SKM-1 (cell line): ENCODE measurements around the gene VKORC1.
"Not testable (repeated sequence)": the region's sequence is repeated elsewhere in the genome, so short reads cannot be mapped to it uniquely, and the experiment has no call there.

ENCODE experiments used
- DNase-seq: peaks from one replicate; lab custom pipeline; 2025; ENCODE audit not compliant: unreplicated experiment; lab: John Stamatoyannopoulos, UW

Gene VKORC1

DNA sequence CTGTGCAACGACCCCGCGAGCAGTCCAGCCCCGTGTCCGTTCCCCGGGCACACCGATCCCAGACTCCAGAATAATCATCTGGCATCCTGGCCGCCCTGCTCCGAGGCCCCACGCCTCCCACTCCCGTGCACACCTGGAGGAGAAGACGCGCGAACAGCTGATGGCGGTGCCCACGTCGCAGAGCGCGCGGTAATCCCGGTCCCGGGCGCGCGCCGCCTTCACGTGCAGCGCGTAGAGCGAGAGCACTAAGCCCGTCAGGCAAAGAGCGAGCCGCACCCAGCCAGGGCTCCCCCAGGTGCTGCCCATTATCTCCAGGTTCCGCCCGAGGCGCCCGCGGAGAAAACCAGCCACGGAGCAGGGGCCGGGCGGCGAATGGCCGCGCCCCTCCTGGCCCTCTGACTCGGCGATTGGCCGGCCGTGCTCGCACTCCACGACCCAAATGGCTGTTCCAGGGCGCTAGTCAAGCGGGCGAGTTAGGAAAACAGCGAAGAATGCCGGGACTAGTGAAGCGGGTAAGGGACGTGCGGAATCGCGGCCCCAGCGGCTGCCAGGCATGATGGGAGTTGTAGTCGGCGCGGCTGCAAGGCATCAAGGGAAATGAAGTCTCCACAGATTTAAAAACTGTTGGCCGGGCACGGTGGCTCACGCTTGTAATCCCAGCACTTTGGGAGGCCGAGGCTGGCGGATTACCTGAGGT, at the start of gene VKORC1:
Gene VKORC1 (minus strand): TSS at position 374 of the 697 bp plus-strand sequence. CDS start 68 bp downstream, at position 306.
- DNase-seq, result peak; percentile 98

DNA sequence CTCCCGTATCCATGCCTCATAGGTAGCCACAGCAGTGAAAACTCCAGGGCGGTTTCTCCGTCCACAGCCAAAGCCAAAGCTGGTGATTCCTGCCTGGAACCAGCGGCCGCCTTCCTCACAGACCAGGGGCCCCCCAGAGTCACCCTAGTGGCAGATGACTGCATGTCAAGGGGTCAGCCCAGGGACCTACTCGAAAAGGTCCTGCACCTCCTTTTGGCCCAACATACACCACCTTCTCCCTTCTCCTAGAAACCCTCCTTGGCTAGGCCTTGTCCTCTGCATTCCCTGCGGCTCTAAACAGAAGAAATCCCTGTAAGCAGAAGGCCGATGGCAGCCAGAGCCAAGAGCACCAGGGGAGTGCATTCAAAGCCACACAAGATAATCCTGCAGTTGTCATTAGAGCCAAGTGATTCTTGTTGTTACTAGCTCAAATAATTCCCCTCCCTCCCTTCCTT, 49.1 kb upstream of the VKORC1 start:
- no peak for DNase-seq

DNA sequence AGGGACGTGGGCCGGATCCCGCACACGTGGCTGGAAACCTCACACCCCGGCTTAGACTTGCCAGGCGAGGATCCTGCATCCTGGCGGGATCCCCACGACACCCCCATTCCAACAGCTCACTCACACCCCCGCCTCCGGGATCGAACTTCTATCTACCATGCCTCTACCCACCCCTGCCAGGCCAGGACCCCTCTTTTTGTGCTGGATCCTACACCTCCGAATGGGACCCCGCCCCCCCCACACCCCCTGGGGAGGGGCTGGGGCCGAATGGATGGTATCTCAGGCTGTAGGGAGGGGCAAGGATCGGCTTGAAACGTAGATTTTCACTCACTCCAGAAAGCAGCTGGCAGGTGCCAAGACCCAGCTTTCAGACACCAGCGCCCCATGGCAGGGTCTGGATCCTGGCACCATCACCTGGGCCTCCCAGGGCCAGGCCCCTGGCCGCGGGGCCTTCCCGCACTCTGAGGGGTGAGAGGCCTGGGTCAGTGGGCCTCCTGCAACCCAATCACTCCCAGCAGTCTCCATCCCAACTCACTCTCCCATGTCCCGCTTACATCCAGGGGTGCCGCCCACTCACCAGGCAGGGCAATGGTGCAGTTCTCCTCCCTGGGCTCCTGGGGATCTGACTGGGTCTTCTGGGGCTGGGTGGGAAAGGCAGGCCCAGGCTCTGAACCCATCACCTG, 48.6 kb upstream of the VKORC1 start:
- DNase-seq, result no peak

DNA sequence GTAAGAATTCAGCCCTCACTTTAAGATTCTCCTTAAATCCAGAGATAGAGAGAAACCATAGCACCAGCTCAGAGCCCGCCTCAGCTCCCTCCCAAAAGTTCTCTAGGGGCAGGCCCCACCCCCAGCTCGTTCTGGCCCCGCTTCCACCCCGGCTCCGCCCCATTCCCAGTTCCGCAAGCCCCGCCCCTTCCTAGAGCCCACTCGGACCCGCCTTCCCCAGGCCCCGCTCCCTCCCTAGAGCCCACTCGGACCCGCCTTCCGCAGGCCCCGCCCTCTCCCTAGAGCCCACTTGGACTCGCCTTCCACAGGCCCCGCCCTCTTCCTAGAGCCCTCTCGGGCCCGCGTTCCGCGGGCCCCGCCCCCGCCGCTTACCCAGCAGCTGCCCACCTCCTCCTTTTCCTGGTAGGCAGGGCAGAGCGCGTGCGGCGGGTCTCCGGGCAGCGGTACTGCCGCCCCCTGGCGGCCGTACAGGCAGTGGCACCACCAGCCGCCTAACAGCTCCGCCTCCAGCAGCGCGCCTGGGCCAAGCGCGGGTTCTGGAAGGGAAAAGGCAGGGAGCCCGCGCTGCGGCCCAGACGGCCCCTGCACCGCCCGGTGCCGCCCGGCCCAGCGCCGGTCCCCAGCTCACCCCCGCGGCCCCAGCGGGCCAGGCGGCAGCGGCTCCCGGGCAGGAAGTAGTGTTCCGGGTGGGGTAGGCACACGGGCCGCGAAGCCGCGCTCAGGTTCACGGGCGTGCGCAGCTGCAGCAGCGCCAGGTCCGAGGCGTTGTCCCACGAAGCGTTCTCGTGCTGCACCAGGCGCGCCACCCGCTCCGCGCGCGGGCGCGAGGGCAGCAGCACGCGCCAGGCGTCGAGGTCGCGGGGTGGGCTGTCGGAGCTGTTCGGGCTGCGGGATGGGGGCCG, 47.8 kb upstream of the VKORC1 start:
- DNase-seq, result peak; percentile 100

DNA sequence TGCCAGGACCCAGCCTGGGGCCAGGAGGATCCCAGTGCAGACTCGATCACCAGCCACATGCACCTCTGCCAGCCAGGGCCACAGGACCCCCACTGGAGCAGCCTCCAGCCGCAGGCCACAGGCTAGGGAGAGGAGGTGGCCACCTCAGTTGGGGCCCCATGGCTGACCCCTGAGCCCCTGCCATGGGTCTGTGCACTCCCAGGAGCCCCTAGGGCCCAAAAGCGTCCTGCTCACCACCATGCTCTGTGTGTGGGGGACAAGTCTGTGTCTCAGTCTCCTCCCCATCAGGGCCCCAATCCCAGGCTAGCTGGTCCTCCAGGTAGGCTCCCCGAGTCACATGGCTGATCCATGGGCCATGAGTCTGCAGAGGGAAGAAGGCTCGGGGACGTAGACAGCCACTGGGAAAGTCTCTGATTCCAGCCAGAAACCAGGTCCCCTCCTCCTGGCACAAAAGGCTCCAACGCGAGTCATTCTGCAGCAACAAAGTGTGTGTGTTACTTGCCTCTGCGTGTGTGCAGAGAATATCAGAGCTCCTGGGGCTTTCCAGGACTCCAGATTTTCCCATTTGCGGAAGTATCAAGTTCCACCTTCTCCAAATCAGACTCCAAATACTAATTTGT, 47.0 kb upstream of the VKORC1 start:
- no peak for DNase-seq

DNA sequence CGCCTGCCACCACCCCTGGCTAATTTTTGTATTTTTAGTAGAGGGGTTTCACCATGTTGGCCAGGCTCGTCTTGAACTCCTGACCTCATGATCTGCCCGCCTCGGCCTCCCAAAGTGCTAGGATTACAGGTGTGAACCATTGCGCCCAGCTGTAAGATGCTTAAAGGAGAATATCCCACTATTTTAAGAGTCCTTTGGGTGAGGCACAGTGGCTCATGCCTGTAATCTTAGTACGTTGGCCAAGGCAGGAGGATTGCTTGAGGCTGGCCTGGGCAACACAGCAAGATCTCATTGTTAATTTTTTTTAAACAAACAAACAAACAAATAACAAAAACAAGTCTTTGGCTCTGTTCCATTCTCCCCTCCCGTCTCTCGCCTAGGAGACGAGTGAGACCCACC, 46.5 kb upstream of the VKORC1 start:
- not testable (repeated sequence) for DNase-seq

DNA sequence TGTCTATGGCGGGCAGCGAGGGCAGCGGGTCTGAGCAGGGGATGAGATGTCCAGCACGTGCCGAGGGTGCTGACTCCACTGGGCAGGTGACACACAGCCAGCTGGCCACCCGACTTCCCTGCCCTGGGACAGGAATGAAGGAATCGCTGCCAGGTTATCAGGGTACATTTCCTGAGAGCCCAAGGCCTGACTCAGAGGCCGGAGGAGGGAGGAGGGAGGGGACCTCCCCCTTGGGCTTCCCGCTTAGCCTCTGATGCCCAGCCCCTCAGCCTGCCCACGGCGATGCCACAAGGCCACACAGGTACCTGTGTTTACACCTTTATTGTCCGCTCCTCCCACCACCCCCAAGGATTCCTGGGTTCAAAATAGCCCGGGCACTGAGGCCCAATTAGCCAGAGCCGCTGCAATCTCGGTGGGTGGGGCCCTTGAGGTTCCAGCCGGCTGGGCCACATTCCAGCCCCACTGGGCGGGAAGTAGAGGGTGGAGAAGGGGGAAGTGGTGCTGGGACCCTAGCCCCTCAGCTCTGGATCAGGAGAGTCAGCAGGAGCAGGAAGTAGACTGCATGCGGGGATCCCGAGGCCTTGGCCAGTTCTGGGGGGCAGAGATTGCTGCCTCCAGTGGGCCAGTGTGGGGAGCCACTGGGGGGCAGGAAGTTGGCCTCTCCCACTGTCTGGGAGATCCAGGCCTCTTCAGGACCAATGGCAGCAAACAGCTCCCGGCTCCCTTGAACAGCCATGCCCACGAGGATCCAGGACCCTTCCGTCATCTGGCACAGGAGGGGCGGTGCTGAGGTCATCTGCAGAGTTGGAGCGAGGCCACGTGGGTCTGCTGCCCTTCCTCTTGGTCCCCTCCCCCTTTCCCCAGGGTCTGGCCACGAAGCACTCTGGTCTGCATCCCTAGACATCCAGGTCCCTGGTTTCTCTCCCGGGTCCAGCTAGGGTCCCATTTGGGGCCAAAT, 44.3 kb upstream of the VKORC1 start:
- DNase-seq, result no peak

DNA sequence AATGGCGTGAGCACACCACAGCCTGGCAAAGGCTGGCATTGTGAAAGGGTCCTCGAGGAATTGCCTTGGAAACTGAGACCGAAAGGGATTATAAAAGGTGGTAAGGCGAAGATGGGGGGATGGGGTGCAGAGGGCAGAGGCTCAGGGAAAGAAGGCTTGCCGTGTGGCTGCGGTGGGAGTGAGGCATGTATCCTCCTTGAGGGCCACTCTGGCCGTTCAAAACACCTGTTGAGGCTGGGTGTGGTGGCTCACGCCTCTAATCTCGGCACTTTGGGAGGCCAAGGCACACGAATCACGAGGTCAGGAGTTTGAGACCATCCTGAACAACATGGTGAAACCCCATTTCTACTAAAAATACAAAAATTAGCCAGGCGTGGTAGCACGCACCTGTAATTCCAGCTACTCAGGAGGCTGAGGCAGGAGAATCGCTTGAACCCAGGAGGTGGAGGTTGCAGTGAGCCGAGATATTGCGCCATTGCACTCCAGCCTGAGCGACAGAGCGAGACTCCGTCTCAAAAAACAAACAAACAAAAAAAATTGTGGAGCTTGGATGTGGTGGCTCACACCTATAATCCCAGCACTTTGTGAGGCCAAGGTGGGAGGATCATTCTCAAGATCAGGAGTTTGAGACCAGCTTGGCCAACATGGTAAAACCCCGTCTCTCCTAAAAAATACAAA, 42.4 kb upstream of the VKORC1 start:
- DNase-seq, result not testable (repeated sequence)

DNA sequence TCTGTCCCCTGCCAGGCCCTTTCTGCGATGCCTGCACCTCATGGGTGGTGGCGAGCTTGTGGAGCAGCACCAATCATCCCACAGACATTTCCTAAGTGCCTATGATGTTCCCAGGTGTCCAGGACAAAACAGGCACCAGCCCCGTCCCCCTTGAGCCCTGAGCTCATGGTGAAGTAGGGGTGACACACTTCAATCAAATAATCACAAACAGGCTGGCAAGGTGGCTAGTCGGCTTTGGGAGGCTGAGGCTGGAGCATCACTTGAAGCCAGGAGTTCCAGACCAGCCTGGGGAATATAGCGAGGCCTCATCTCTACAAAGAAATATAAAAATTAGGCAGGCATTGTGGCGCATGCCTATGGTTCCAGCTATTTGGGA, 41.7 kb upstream of the VKORC1 start:
- no peak for DNase-seq

DNA sequence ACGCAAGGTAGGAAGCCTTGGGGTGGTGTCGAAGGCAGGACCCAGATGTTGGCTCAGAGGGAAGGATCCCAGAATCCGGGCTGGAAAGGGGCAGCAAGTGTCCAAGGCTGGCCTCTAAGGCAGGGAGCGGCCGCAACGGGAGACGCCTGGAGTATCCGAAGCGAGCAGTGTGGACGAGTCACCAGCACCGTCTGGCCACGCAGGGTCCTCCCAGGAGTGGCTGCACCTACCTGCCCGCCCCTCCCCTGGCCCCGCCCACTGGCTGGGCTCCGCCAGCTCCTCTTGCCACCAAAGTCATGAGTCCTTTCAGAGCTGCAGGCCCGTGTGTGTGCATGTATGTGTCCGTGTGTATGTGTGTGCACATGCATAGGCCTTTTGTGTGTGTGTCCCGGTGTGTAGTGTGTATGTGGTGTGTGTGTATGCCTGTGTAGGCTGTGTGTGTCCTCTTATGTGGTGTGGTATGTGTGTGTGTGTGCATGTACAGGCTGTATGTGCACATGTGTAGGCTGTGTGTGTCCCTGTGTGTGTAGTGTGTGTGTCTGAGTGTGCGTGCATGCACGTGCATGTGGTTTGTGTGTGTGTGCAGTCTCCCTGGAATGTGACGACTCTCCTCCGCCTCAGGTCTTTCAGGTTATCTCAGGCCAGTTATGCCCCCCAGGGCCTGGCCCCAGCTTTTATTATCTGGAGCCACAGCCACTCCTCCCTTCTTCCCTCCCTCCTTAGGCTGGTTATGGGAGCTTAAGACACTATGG, 41.1 kb upstream of the VKORC1 start, which contains the start of gene PRSS8:
Gene PRSS8 (minus strand): TSS at position 193 of the 752 bp plus-strand sequence. CDS start 229 bp downstream, outside the sequence.
- DNase-seq, result no peak

DNA sequence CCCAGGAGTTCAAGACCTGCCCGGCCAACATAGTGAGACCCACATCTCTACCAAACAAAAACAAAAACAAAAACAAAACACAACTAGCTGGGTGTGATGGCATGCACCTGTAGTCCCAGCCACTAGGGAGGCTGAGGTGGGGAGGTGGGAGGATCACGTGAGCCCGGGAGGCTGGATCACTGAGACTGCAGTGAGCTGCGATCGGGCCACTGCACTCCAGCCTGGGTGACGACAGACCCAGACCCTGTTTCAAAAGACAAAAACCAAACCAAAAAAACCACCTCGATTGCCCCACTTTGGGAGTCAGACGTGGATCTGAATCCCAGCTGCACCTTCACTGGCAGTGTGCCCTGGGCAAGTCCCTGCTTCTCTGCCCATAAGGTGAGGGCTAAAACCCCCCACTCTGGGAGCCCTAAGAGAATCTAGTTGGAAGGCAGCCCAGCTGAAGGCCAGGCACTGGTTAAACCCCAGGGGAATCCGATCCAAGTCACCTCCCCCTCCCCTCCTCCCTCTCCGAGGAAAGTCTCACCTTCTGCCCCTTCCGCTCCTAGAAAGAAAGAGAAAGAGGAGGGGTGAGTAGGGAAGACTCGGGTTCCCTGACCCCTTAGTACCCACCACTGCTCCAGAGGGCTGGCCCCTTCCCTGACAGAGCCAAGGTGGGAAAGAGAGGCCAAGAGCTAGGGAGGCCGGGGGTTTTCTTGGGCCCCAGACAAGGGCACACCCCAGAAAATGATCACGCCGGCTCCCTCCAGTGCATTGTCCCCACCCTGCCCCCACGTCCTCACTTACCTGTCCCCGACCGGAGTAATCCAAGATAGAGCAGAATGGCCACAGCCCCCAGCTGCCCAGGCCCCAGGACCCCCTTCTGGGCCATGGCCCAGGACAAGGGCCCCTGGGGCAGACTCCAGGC, 40.3 kb upstream of the VKORC1 start:
- DNase-seq, result peak; percentile 66

DNA sequence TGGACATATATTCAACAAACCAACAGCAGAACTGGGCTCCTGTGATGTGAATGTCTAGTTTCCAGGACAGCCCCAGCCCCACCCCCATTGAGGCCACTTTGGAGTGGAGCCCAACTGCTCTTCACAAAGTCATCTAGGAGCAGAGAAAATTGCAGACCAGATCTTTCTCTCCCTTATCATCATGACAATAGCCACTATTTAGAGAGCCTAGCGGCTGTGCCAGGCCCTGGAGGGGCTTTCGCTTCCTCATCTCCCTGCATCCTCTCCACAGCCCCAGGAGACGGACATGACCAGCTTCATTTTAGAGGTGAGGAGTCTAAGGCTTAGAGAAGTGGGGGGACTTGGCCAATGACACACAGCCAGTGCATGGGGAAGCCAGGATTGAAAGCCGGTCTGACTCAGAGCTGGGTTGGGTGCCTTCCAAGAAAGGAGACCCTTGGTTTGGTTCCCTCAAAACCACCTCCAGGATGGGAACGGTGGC, 39.5 kb upstream of the VKORC1 start:
- no peak for DNase-seq

DNA sequence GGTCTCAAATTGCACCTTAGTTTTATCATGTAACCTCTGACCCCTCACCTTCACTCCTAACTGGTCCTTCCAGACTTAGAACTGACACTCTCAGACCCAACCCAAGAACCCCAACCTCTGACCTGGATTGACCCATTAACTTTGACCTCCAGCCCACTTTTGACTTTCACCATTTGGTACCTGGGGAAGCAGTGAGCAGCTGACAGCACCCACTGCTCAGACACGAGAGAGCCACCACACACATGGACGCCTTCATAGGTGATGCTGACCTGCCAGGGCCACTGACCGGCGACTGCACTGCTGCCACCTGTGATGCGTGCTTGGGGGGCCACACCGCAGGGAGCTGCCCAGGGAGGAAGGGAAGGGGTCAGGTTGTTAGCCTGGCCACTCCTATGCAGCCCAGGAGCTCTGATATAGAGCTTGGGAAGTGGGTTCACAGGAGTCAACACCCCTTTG, 38.5 kb upstream of the VKORC1 start:
- DNase-seq, result no peak

DNA sequence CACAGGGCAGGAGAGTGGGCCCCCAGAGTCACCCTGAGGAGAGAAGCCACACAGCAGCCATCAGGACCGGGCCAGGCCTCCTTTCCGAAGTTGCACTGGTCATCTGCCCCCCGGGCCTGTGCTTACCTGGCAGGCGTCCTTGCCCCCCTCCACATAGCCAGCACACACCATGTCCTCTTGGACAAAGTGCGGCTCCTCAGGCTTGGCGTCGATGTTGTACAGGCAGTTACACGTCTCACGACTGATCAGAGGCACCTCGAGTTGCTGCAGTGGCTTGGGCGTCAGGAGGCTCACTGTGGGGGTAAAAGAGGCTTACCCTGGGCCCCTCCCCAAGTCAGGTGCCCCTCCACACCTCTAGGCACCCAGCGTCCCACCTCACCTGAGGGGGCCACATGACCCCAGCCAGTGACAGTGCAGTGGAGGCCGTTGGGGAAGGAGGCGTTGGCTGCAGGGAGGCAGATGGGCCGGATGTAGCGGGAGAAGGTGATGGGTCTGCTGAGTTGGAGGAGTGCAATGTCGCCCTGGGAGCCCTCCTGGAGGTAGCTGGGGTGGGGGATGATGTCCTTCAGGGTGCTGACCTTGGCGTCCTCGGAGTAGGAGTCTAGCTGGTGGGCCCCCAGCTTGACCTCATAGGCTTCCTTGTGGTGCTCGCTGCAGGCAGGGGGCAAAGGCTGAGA, 37.8 kb upstream of the VKORC1 start:
- no peak for DNase-seq

DNA sequence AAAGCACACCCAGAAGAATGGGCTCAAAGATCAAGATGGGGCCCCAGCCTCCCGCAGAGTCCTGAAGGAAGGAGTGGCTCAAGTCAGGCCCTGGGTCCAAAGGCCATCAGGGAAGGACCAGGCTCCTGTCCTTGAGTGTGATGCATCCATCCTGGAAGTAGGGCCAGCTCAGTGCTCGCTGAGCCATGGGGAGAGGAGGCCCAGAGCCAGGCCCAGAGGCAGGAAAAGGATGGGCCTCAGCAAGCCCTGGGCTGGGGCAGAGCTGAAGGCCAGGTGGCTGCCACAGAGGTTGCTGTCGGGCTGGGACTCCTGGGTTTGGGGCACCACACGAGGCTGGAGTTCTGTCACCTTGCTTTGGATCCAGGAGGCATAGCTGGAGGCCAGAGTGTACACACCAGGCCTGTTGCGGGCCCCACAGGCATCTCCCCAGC, 37.3 kb upstream of the VKORC1 start:
- DNase-seq, result no peak

DNA sequence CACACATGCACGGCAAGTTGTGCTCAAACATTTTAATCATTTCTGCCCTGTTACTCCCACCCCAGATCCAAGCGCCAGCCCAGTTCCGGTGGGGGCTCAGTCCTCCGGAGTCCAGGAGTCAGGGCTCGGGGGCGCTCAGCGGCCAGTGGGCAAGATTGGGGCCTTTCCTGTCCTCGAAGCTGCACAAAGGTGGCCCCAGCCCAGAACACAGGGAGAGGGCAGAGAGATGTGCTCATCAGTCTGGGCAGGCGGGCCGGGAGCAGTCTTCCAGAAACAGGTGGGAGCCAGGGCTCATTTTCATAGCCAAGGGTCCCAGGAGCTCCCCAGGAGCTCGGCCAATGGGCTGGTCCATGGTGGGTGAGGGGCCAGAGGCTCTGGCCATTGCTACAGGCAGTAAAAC, 36.8 kb upstream of the VKORC1 start:
- no peak for DNase-seq

DNA sequence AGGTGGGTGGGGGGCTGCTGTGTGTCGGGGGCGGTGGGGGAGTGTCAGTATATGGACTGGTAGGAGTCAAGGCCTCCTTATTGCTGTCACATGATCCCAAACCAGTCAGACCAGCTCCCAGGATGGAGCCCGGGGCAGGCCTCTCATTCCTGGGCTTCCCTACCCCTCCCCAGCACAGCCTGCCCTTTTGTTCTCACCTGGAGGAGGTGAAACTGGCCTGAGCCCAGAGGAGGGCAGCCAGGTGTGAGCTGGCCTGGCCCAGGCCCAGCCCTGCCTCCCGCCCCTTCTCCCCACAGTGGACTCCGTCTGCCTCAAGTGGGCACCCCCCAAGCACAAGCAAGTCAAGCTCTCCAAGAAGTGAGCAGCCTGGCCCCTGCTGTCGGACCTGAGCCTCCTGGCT, 36.3 kb upstream of the VKORC1 start:
- DNase-seq, result no peak
